HepG2 (cell line): ENCODE measurements around the gene PHF5A. TPM values are rescaled to one million over a fixed set of nuclear protein-coding genes. Genes with fewer than 3 reads are reported as not detected.

Experiments used
- ATAC-seq: fragments of 200-7000 bp; cut with Tn5 transposase; 3 replicates; pipeline ENCODE4 v1.9.1; 2020; ENCODE audit warnings: mild to moderate bottlenecking, moderate library complexity
- BruUV-seq: library from RNA; stranded (reverse); fragments of 400-500 nt; replicated peaks from 2 replicates; lab custom pipeline; 2021; lab: Mats Ljungman, UMichigan
- CTCF ChIA-PET: fragments of 300-600 bp; formaldehyde crosslinking; extraction: SDS; loops from one replicate; lab custom pipeline; 2021; ENCODE audit warnings: low total read pairs, inconsistent platforms, low intra/inter-chr PET ratio; lab: Yijun Ruan, JAX
- POLR2A ChIA-PET: fragments of 350-600 bp; sonication (Branson Sonifier 250); formaldehyde crosslinking; loops from one replicate; lab custom pipeline; 2020; ENCODE audit warnings: antibody characterized with exemption, inconsistent platforms; lab: Yijun Ruan, JAX
- DNase-seq: peaks from one replicate; pipeline ENCODE4 v3.0.0-alpha.2; 2015; ENCODE audit warnings: low spot score
- FAIRE-seq: peaks from 3 replicates; lab custom pipeline; 2011; peaks lifted over from hg19 to GRCh38; lab: Jason Lieb, UNC
- H2AFZ ChIP-seq: one replicate; pipeline ENCODE4 v1.6.1; 2011; ENCODE audit warnings: low read length, inconsistent platforms
- H3K27ac ChIP-seq: fragments of 300-600 bp; 3 replicates; pipeline ENCODE4 v1.8.0; 2011; ENCODE audit warnings: mixed run types, mild to moderate bottlenecking, mixed read lengths, low read length, inconsistent platforms; ENCODE audit not compliant: insufficient read depth; ENCODE audit errors: extremely low read length
- H3K27me3 ChIP-seq, 2 experiments: fragments of 200-600 bp in 1 of 2; 2 replicates in 1 of 2; 3 replicates in 1 of 2; pipeline versions ENCODE4 v1.6.0 to v1.8.0; 2011; ENCODE audit warnings: low read length in 2 of 2, mild to moderate bottlenecking in 2 of 2, moderate library complexity in 2 of 2, inconsistent platforms in 1 of 2; ENCODE audit not compliant: insufficient read depth in 2 of 2, control insufficient read depth in 1 of 2
- H3K36me3 ChIP-seq, 2 experiments: fragments of 200-600 bp in 1 of 2; replicated peaks in 1 of 2; 2 replicates in 1 of 2; 3 replicates in 1 of 2; pipeline versions ENCODE4 v1.5.1 to v1.8.0; 2011; ENCODE audit warnings: low read length in 2 of 2, inconsistent platforms in 1 of 2; ENCODE audit not compliant: insufficient read depth in 2 of 2, control insufficient read depth in 1 of 2
- H3K4me1 ChIP-seq: 2 replicates; pipeline ENCODE4 v1.5.1; 2012; ENCODE audit warnings: low read length, inconsistent platforms; ENCODE audit not compliant: insufficient read depth
- H3K4me2 ChIP-seq: 2 replicates; pipeline ENCODE4 v1.6.0; 2011; ENCODE audit warnings: low read depth, low read length, inconsistent platforms
- H3K4me3 ChIP-seq, 3 experiments: fragments of 200-600 bp in 1 of 3; sonication (generic), shearing (Covaris generic) in 1 of 3; replicated peaks in 1 of 3; 2 replicates each; pipeline ENCODE4 v1.5.1; 2011 to 2016; ENCODE audit warnings: low read length in 3 of 3, inconsistent platforms in 2 of 3, low read depth in 2 of 3, mild to moderate bottlenecking in 2 of 3, control low read depth in 1 of 3, mixed read lengths in 1 of 3; ENCODE audit not compliant: insufficient read depth in 1 of 3
- H3K79me2 ChIP-seq: one replicate; pipeline ENCODE4 v1.6.1; 2011; ENCODE audit warnings: low read length, inconsistent platforms; ENCODE audit not compliant: insufficient read depth
- H3K9ac ChIP-seq: 2 replicates; pipeline ENCODE4 v1.6.0; 2011; ENCODE audit warnings: mild to moderate bottlenecking, low read depth, low read length, inconsistent platforms; ENCODE audit not compliant: insufficient read depth
- H3K9me3 ChIP-seq: 2 replicates; pipeline ENCODE4 v1.5.1; 2012; ENCODE audit warnings: mild to moderate bottlenecking, low read length
- H4K20me1 ChIP-seq: 2 replicates; pipeline ENCODE4 v1.6.0; 2011; ENCODE audit warnings: inconsistent platforms, mild to moderate bottlenecking, low read length, moderate library complexity; ENCODE audit not compliant: insufficient read depth
- AHDC1 ChIP-seq: sonication (generic); formaldehyde crosslinking; IDR thresholded peaks from 2 replicates; pipeline ENCODE4 v1.5.1; 2020; ENCODE audit warnings: mild to moderate bottlenecking, missing genetic modification reagents, borderline replicate concordance
- ARHGAP35 ChIP-seq: sonication (generic); formaldehyde crosslinking; IDR thresholded peaks from 2 replicates; pipeline ENCODE4 v1.9.0; 2022; ENCODE audit warnings: mild to moderate bottlenecking, inconsistent platforms, moderate library complexity, missing genetic modification reagents, borderline replicate concordance
- HOXA3 ChIP-seq: sonication (generic); formaldehyde crosslinking; IDR thresholded peaks from 2 replicates; pipeline ENCODE4 v1.5.0; 2020; ENCODE audit warnings: missing genetic modification reagents
- KLF11 ChIP-seq: IDR thresholded peaks from 2 replicates; pipeline ENCODE4 v1.6.1; 2016; ENCODE audit warnings: missing compliant biosample characterization
- WGBS: methylation state at CpG from one replicate; pipeline ENCODE4 v1.1.6; 2017; ENCODE audit warnings: low lambda C conversion rate; 5-methylcytosine and 5-hydroxymethylcytosine counted together
- in situ Hi-C: cut with HindIII; loops from 2 replicates; pipeline ENCODE4 v1.10.0; 2017; ENCODE audit warnings: low pct_unique_long_range_greater_than_20kb; ENCODE audit not compliant: extremely low pct_ligation_motif_present
- intact Hi-C: fragments of 100-400 bp; cut with micrococcal nuclease; formaldehyde crosslinking; loops from one replicate; pipeline ENCODE4 v1.10.0; 2022; ENCODE audit not compliant: unreplicated experiment
- polyA plus RNA-seq, 8 experiments: library from polyadenylated mRNA; depleted of rRNA in 3 of 8; stranded (reverse) in 7 of 8; unstranded in 1 of 8; fragments of >200 nt; fragmentation: Illumina TruSeq in 4 of 8; extraction: Trizol in 4 of 8; gene quantifications; 2 replicates each; pipeline versions ENCODE4 v1.2.1 to v1.2.3, GENCODE V29; 2011 to 2016; ENCODE audit warnings: low read depth in 4 of 8, missing spikeins in 1 of 8, mixed read lengths in 1 of 8; ENCODE audit not compliant: insufficient read depth in 1 of 8
- total RNA-seq, 5 experiments: library from RNA; depleted of rRNA; stranded (reverse); fragments of >200 nt; fragmentation: Illumina TruSeq; extraction: Trizol; gene quantifications; 2 replicates each; pipeline ENCODE4 v1.2.3, GENCODE V29; 2016; ENCODE audit warnings: low read depth in 1 of 5

Gene PHF5A
- total and polyA plus RNA-seq, 2 of the 13 experiments (the other 11 are each of a cell fraction or from before 2014, with no cell fraction given), result 56.6 to 105 TPM

GRCh38 chr22:41504816-41505215 lies 36.3 kb upstream of the PHF5A start:
- in situ Hi-C loops, result no loop called here
- no peaks in the 10 kb centered on the region for H3K9me3 ChIP-seq
- H4K20me1 ChIP-seq, result no peaks in the 10 kb centered on the region
- no peaks in the 10 kb centered on the region for H3K79me2 ChIP-seq
- H2AFZ ChIP-seq, result no peak overlapping the region
- no peak for DNase-seq
- no peak overlapping the region for H3K4me3 ChIP-seq
- no TSS peak for BruUV-seq
- TF ChIP-seq ARHGAP35 (no peak), HOXA3 (no peak), AHDC1 (CRISPR knock-in tag) (no peak), KLF11 (CRISPR knock-in tag) (no peak)
- TF ChIP-seq, all 625 proteins: peak for 0
- ChIA-PET POLR2A (no interaction called here), CTCF (no interaction called here)
- ATAC-seq (no peak), FAIRE-seq (no peak)
- Histone ChIP-seq H3K9ac (no peak overlapping the region), H3K4me1 (no peaks in the 10 kb centered on the region), H3K27me3 (no peaks in the 10 kb centered on the region), H3K36me3 (peaks cover 20 to 56% of the 10 kb centered on the region in 2 experiments), H3K4me2 (no peak overlapping the region), H3K27ac (no peak overlapping the region)
- 94% methylated on average over 4 of the region's 4 CpGs for WGBS
- intact Hi-C loops, result no loop called here
